H54 (cell line): ENCODE measurements around the gene TCF12.

Experiments
- DNase-seq: peaks from one replicate; pipeline ENCODE4 v3.0.0; 2011; ENCODE audit warnings: low spot score, mixed read lengths; ENCODE audit not compliant: insufficient read length
- FAIRE-seq: peaks from 3 replicates; lab custom pipeline; 2011; peaks lifted over from hg19 to GRCh38; lab: Jason Lieb, UNC
- POLR2A ChIP-seq: IDR thresholded peaks from 2 replicates; pipeline ENCODE4 v1.6.1; 2011; ENCODE audit warnings: low read depth, mild to moderate bottlenecking, low read length

TCF12 gene

GRCh38 chr15:57190208-57190607, 271.8 kb downstream of the TCF12 start:
- FAIRE-seq (no peak), DNase-seq (no peak)
- no peak for TF ChIP-seq POLR2A

- DNase-seq (no peak), FAIRE-seq (no peak)
- no peak for TF ChIP-seq POLR2A
Observed at GRCh38 chr15:57193161-57193560, 274.7 kb downstream of the TCF12 start.

GRCh38 chr15:57195326-57195725, 276.9 kb downstream of the TCF12 start:
- no peak for DNase-seq
- no peak for FAIRE-seq
- no peak for TF ChIP-seq POLR2A

GRCh38 chr15:57196865-57197264, 278.4 kb downstream of the TCF12 start:
- TF ChIP-seq POLR2A = no peak
- FAIRE-seq (no peak), DNase-seq (no peak)

- DNase-seq = no peak
- no peak for FAIRE-seq
- no peak for TF ChIP-seq POLR2A
Observed at GRCh38 chr15:57198131-57198530, 279.7 kb downstream of the TCF12 start.

- FAIRE-seq (no peak), DNase-seq (no peak)
- no peak for TF ChIP-seq POLR2A
Observed at GRCh38 chr15:57198654-57199291, 280.3 kb downstream of the TCF12 start.

GRCh38 chr15:57201578-57201977, 283.1 kb downstream of the TCF12 start:
- no peak for TF ChIP-seq POLR2A
- DNase-seq (no peak), FAIRE-seq (no peak)

GRCh38 chr15:57203906-57204305, 285.5 kb downstream of the TCF12 start:
- DNase-seq (no peak), FAIRE-seq (no peak)
- no peak for TF ChIP-seq POLR2A

GRCh38 chr15:57205027-57205855, 286.8 kb downstream of the TCF12 start:
- FAIRE-seq (no peak), DNase-seq (no peak)
- no peak for TF ChIP-seq POLR2A

GRCh38 chr15:57205996-57206395, 287.6 kb downstream of the TCF12 start:
- TF ChIP-seq POLR2A = no peak
- FAIRE-seq = no peak
- DNase-seq = no peak

- DNase-seq (no peak), FAIRE-seq (peak; percentile 77)
Observed at GRCh38 chr15:57213862-57214261, 295.4 kb downstream of the TCF12 start.

GRCh38 chr15:57215326-57215725, 296.9 kb downstream of the TCF12 start:
- no peak for FAIRE-seq

More at GRCh38 chr15:57213862-57214261, 295.4 kb downstream of the TCF12 start:
- no peak for TF ChIP-seq POLR2A

GRCh38 chr15:57215881-57216280, 297.4 kb downstream of the TCF12 start:
- DNase-seq = no peak
- FAIRE-seq = no peak
- no peak for TF ChIP-seq POLR2A

More at GRCh38 chr15:57215326-57215725, 296.9 kb downstream of the TCF12 start:
- DNase-seq = no peak
- no peak for TF ChIP-seq POLR2A

- FAIRE-seq (peak; percentile 91), DNase-seq (no peak)
- no peak for TF ChIP-seq POLR2A
Observed at GRCh38 chr15:57216288-57216687, 297.8 kb downstream of the TCF12 start.

- no peak for DNase-seq
- no peak for TF ChIP-seq POLR2A
- FAIRE-seq = no peak
Observed at GRCh38 chr15:57217778-57218598, 299.5 kb downstream of the TCF12 start.
